ENCODE results near the gene DLX1. TPM values are rescaled to one million over a fixed set of nuclear protein-coding genes. Genes with fewer than 3 reads are reported as not detected.

The DLX1 gene
- total and polyA plus RNA-seq, 2 donors (not counting 1 experiment from before 2014, with no cell fraction given), result 0.09 TPM; not detected in 1

- no peaks in the 10 kb centered on the region for H3K36me3 ChIP-seq (ENCODE audit: control insufficient read depth, insufficient read depth, low read length)
- no peak overlapping the region for H3K4me3 ChIP-seq (replicated peaks in 1 of 4; ENCODE audit: control extremely low read depth in 1 of 4, insufficient read depth in 1 of 4, low read depth in 3 of 4, low read length in 4 of 4)
- H3K27me3 ChIP-seq (ENCODE audit: control insufficient read depth, insufficient read depth, low read length), result no peaks in the 10 kb centered on the region
- no peaks in the 10 kb centered on the region for H3K9me3 ChIP-seq (ENCODE audit: control insufficient read depth, insufficient read depth, low read depth, low read length)
- H2AFZ ChIP-seq (ENCODE audit: low read length), result no peak overlapping the region
- TF ChIP-seq CTCF (conservative IDR thresholded peaks at IDR 0.05 in 1 of 2, IDR thresholded peaks at IDR 0.05 in 1 of 2; ENCODE audit: low read depth in 1 of 2, low read length in 2 of 2) (no peak), EZH2 (IDR thresholded peaks at IDR 0.05; ENCODE audit: low read length, missing control alignments) (no peak)
- no peaks in the 10 kb centered on the region for H4K20me1 ChIP-seq (ENCODE audit: control insufficient read depth, extremely low read depth, insufficient read depth, low read length)
- H3K4me2 ChIP-seq (ENCODE audit: extremely low read depth, insufficient read depth, low read length), result no peak overlapping the region
- no peak overlapping the region for H3K9ac ChIP-seq (ENCODE audit: insufficient read depth, low read length)
- DNase-seq (ENCODE audit: low read depth in 2 of 2), result no peak
- H3K79me2 ChIP-seq (ENCODE audit: control insufficient read depth, insufficient read depth, low read length), result no peaks in the 10 kb centered on the region
- no peak overlapping the region for H3K27ac ChIP-seq (ENCODE audit: insufficient read depth, low read length)
- peaks cover 4% of the 10 kb centered on the region for H3K4me1 ChIP-seq (ENCODE audit: control insufficient read depth, extremely low read depth, insufficient read depth, low read length)
Measured at GRCh38 chr2:172120118-172120517, 34.8 kb downstream of the DLX1 start.

- Histone ChIP-seq H4K20me1 (ENCODE audit: control insufficient read depth, extremely low read depth, insufficient read depth, low read length) (no peaks in the 10 kb centered on the region), H3K4me2 (ENCODE audit: extremely low read depth, insufficient read depth, low read length) (no peak overlapping the region), H3K27me3 (ENCODE audit: control insufficient read depth, insufficient read depth, low read length) (peaks cover 3% of the 10 kb centered on the region), H3K36me3 (ENCODE audit: control insufficient read depth, insufficient read depth, low read length) (no peaks in the 10 kb centered on the region), H3K79me2 (ENCODE audit: control insufficient read depth, insufficient read depth, low read length) (no peaks in the 10 kb centered on the region), H3K9ac (ENCODE audit: insufficient read depth, low read length) (no peak overlapping the region), H3K27ac (ENCODE audit: insufficient read depth, low read length) (no peak overlapping the region), H2AFZ (ENCODE audit: low read length) (no peak overlapping the region), H3K4me1 (ENCODE audit: control insufficient read depth, extremely low read depth, insufficient read depth, low read length) (no peaks in the 10 kb centered on the region), H3K9me3 (ENCODE audit: control insufficient read depth, insufficient read depth, low read depth, low read length) (no peaks in the 10 kb centered on the region), H3K4me3 (replicated peaks in 1 of 4; ENCODE audit: control extremely low read depth in 1 of 4, insufficient read depth in 1 of 4, low read depth in 3 of 4, low read length in 4 of 4) (no peak overlapping the region)
- no peak for DNase-seq (ENCODE audit: low read depth in 2 of 2)
- no peak for TF ChIP-seq EZH2 (IDR thresholded peaks at IDR 0.05; ENCODE audit: low read length, missing control alignments)
- no peak for TF ChIP-seq CTCF (conservative IDR thresholded peaks at IDR 0.05 in 1 of 2, IDR thresholded peaks at IDR 0.05 in 1 of 2; ENCODE audit: low read depth in 1 of 2, low read length in 2 of 2)
Measured at GRCh38 chr2:172128484-172128883, 43.2 kb downstream of the DLX1 start.

GRCh38 chr2:172129404-172129803, 44.1 kb downstream of the DLX1 start:
- no peak for DNase-seq (ENCODE audit: low read depth in 2 of 2)
- H3K27me3 ChIP-seq (ENCODE audit: control insufficient read depth, insufficient read depth, low read length), result peaks cover 3% of the 10 kb centered on the region
- H2AFZ ChIP-seq (ENCODE audit: low read length), result no peak overlapping the region
- H3K79me2 ChIP-seq (ENCODE audit: control insufficient read depth, insufficient read depth, low read length), result no peaks in the 10 kb centered on the region
- no peaks in the 10 kb centered on the region for H4K20me1 ChIP-seq (ENCODE audit: control insufficient read depth, extremely low read depth, insufficient read depth, low read length)
- no peak overlapping the region for H3K4me2 ChIP-seq (ENCODE audit: extremely low read depth, insufficient read depth, low read length)
- H3K9me3 ChIP-seq (ENCODE audit: control insufficient read depth, insufficient read depth, low read depth, low read length), result no peaks in the 10 kb centered on the region
- H3K9ac ChIP-seq (ENCODE audit: insufficient read depth, low read length), result no peak overlapping the region
- no peak overlapping the region for H3K27ac ChIP-seq (ENCODE audit: insufficient read depth, low read length)
- no peaks in the 10 kb centered on the region for H3K4me1 ChIP-seq (ENCODE audit: control insufficient read depth, extremely low read depth, insufficient read depth, low read length)
- TF ChIP-seq CTCF (conservative IDR thresholded peaks at IDR 0.05 in 1 of 2, IDR thresholded peaks at IDR 0.05 in 1 of 2; ENCODE audit: low read depth in 1 of 2, low read length in 2 of 2) (no peak), EZH2 (IDR thresholded peaks at IDR 0.05; ENCODE audit: low read length, missing control alignments) (no peak)
- H3K36me3 ChIP-seq (ENCODE audit: control insufficient read depth, insufficient read depth, low read length), result no peaks in the 10 kb centered on the region
- H3K4me3 ChIP-seq (replicated peaks in 1 of 4; ENCODE audit: control extremely low read depth in 1 of 4, insufficient read depth in 1 of 4, low read depth in 3 of 4, low read length in 4 of 4), result no peak overlapping the region

All from fibroblast of lung (primary cell).